Neuronal stem cell (in vitro differentiated cells): ENCODE data around the gene DNAJA3.

ENCODE experiments used
- DNase-seq: peaks from one replicate; pipeline ENCODE4 v3.0.0-alpha.2; 2013; ENCODE audit warnings: low spot score
- H2AFZ ChIP-seq: one replicate; pipeline ENCODE4 v1.6.1; 2013; ENCODE audit warnings: mild to moderate bottlenecking, low read length, inconsistent platforms
- H2AK5ac ChIP-seq: 2 replicates; pipeline ENCODE4 v1.6.1; 2013; ENCODE audit warnings: low read depth, mild to moderate bottlenecking, inconsistent platforms, low read length, moderate library complexity, mixed read lengths
- H2BK120ac ChIP-seq: 2 replicates; pipeline ENCODE4 v1.6.1; 2013; ENCODE audit warnings: low read depth, mild to moderate bottlenecking, inconsistent platforms, low read length, moderate library complexity, mixed read lengths
- H2BK12ac ChIP-seq: one replicate; pipeline ENCODE4 v1.6.1; 2013; ENCODE audit warnings: low read length, inconsistent platforms
- H2BK15ac ChIP-seq: 2 replicates; pipeline ENCODE4 v1.6.1; 2013; ENCODE audit warnings: mild to moderate bottlenecking, low read length, inconsistent platforms, mixed read lengths
- H2BK5ac ChIP-seq: one replicate; pipeline ENCODE4 v1.6.1; 2013; ENCODE audit warnings: inconsistent platforms, mild to moderate bottlenecking, low read length, moderate library complexity
- H3K14ac ChIP-seq: one replicate; pipeline ENCODE4 v1.6.1; 2013; ENCODE audit warnings: low read length, inconsistent platforms
- H3K18ac ChIP-seq: 2 replicates; pipeline ENCODE4 v1.6.1; 2013; ENCODE audit warnings: low read length, inconsistent platforms
- H3K23ac ChIP-seq: 2 replicates; pipeline ENCODE4 v1.6.1; 2013; ENCODE audit warnings: low read depth, mild to moderate bottlenecking, mixed read lengths, low read length, inconsistent platforms; ENCODE audit not compliant: poor library complexity
- H3K27ac ChIP-seq: replicated peaks from 3 replicates; pipeline ENCODE4 v1.5.1; 2013; ENCODE audit warnings: low read length, inconsistent platforms
- H3K27me3 ChIP-seq, 3 experiments: 2 replicates each; pipeline ENCODE4 v1.6.1; 2013; ENCODE audit warnings: low read length in 3 of 3, mild to moderate bottlenecking in 2 of 3, inconsistent platforms in 1 of 3, low read depth in 1 of 3, mixed read lengths in 1 of 3, moderate library complexity in 1 of 3; ENCODE audit not compliant: control insufficient read depth in 3 of 3, insufficient read depth in 3 of 3
- H3K36me3 ChIP-seq, 2 donors: replicated peaks in 1 of 2; 2 replicates each; pipeline ENCODE4 v1.6.1; 2013; ENCODE audit warnings: low read length in 2 of 2; ENCODE audit not compliant: control insufficient read depth in 2 of 2, insufficient read depth in 2 of 2
- H3K4ac ChIP-seq: 2 replicates; pipeline ENCODE4 v1.6.1; 2013; ENCODE audit warnings: inconsistent platforms, mild to moderate bottlenecking, low read length, moderate library complexity
- H3K4me1 ChIP-seq, 2 donors: 1 replicate in 1 of 2; 2 replicates in 1 of 2; pipeline ENCODE4 v1.6.1; 2013; ENCODE audit warnings: low read length in 2 of 2, low read depth in 1 of 2; ENCODE audit not compliant: control insufficient read depth in 2 of 2, insufficient read depth in 1 of 2
- H3K4me2 ChIP-seq: one replicate; pipeline ENCODE4 v1.6.1; 2013; ENCODE audit warnings: mild to moderate bottlenecking, low read length, inconsistent platforms; ENCODE audit not compliant: insufficient read depth, poor library complexity, severe bottlenecking
- H3K4me3 ChIP-seq, 2 donors: 2 replicates each; pipeline ENCODE4 v1.5.1; 2013; ENCODE audit warnings: low read length in 2 of 2, mild to moderate bottlenecking in 2 of 2, inconsistent platforms in 1 of 2, moderate library complexity in 1 of 2
- H3K79me1 ChIP-seq: one replicate; pipeline ENCODE4 v1.6.1; 2013; ENCODE audit warnings: low read depth, mild to moderate bottlenecking, inconsistent platforms, low read length, moderate library complexity
- H3K9ac ChIP-seq: one replicate; pipeline ENCODE4 v1.6.1; 2013; ENCODE audit warnings: mild to moderate bottlenecking, low read depth, low read length, inconsistent platforms; ENCODE audit not compliant: poor library complexity
- H3K9me3 ChIP-seq, 2 donors: replicated peaks in 1 of 2; 2 replicates each; pipeline versions ENCODE3 to v1.6.1; 2013; ENCODE audit warnings: low read length in 2 of 2, mild to moderate bottlenecking in 2 of 2, inconsistent platforms in 1 of 2, low read depth in 1 of 2, mixed read lengths in 1 of 2, moderate library complexity in 1 of 2; ENCODE audit not compliant: control insufficient read depth in 2 of 2, insufficient read depth in 1 of 2
- H4K8ac ChIP-seq: one replicate; pipeline ENCODE4 v1.6.1; 2013; ENCODE audit warnings: low read depth, mild to moderate bottlenecking, inconsistent platforms, low read length, moderate library complexity
- H4K91ac ChIP-seq: one replicate; pipeline ENCODE4 v1.6.1; 2013; ENCODE audit warnings: low read length, low read depth, mild to moderate bottlenecking, inconsistent platforms; ENCODE audit not compliant: poor library complexity
- WGBS, 2 donors: extraction: QIAGEN DNeasy Blood & Tissue Kit; methylation state at CpG; one replicate each; pipeline ENCODE4 v1.1.7; 2013; ENCODE audit warnings: missing lambda C conversion rate in 2 of 2, mixed read lengths in 1 of 2; ENCODE audit not compliant: insufficient read length in 2 of 2, insufficient replicate concordance in 1 of 2; ENCODE audit errors: extremely low coverage in 2 of 2; 5-methylcytosine and 5-hydroxymethylcytosine counted together

DNAJA3 gene

DNA sequence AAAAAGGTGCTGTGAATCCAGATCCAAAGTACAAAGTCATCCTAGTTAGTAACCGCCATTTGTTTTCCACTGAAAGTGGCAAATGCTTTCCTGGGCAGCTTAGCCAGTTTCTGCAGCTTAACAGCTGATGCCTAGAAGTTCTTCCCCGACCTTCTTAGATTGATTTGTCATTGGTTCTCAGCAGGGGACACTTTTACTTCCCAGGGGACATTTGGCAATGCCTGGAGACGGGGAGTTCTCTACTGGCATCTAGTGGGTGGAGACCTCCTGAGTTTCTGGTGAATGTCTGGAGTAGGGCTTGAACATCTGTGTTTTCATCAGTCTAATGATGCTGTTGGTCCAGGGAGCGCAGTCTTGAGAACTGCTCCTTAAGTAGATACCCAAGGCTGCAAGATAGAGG, 7.6 kb downstream of the DNAJA3 start:
- DNase-seq, result no peak
- H3K14ac ChIP-seq, result no peak overlapping the region
- H3K9ac ChIP-seq, result no peak overlapping the region
- no peaks in the 10 kb centered on the region for H3K4me1 ChIP-seq
- no peak overlapping the region for H2BK15ac ChIP-seq
- no peak overlapping the region for H2BK12ac ChIP-seq
- H3K18ac ChIP-seq, result no peak overlapping the region
- H4K8ac ChIP-seq, result no peak overlapping the region
- H3K27ac ChIP-seq, result no peak overlapping the region
- H2BK5ac ChIP-seq, result no peak overlapping the region
- H3K4me3 ChIP-seq, result no peak overlapping the region
- peaks cover 24 to 78% of the 10 kb centered on the region in 2 donors for H3K36me3 ChIP-seq
- H2AK5ac ChIP-seq, result no peak overlapping the region
- H2AFZ ChIP-seq, result no peak overlapping the region
- H3K4me2 ChIP-seq, result no peak overlapping the region
- H3K23ac ChIP-seq, result no peak overlapping the region
- no peak overlapping the region for H3K4ac ChIP-seq
- H3K79me1 ChIP-seq, result peaks cover 2% of the 10 kb centered on the region
- H4K91ac ChIP-seq, result no peak overlapping the region
- H3K9me3 ChIP-seq, result no peaks in the 10 kb centered on the region
- no peaks in the 10 kb centered on the region for H3K27me3 ChIP-seq
- no peak overlapping the region for H2BK120ac ChIP-seq
- no CpG with 5 or more reads among the region's 4 CpGs for WGBS, 2 donors

DNA sequence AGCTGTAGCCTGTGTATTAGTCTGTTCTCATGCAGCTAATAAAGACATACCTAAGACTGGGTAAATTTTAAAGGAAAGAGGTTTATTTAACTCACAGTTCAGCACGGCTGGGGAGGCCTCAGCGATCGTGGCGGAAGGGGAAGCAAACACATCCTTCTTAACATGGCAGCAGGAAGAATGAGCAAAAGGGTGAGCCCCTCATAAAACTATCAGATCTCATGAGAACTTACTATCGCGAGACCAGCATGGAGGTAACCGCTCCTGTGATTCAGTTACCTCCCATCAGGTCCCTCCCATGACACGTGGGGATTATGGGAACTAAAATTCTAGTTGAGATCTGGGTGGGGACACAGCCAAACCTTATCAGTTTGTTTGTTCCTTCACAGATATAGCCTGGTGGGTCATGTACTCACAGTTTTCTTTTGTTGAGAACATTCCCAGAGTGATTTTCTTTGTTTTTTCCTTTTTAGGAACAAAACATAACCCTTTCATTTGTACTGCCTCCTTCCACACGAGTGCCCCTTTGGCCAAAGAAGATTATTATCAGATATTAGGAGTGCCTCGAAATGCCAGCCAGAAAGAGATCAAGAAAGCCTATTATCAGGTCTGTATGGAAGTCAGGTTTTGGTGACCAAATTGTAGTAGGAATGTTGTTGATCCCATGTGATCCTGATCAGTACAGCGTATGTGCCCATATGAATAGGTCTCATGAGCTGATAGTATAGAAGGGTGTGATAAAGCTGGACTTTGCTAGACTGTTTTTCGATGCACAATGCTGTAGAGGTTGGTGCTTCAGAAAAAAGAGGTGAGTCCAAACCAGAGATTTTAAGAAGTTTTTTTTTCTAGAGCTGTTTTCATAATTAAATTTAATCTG, 8.5 kb downstream of the DNAJA3 start:
- Histone ChIP-seq H3K4ac (no peak overlapping the region), H2BK120ac (no peak overlapping the region), H4K8ac (no peak overlapping the region), H2AFZ (no peak overlapping the region), H2BK15ac (no peak overlapping the region), H3K14ac (no peak overlapping the region), H3K9me3 (no peaks in the 10 kb centered on the region), H3K4me2 (no peak overlapping the region), H2BK12ac (no peak overlapping the region), H2AK5ac (no peak overlapping the region), H3K36me3 (peaks cover 23 to 83% of the 10 kb centered on the region in 2 donors), H4K91ac (no peak overlapping the region), H3K79me1 (no peaks in the 10 kb centered on the region), H3K9ac (no peak overlapping the region), H2BK5ac (no peak overlapping the region), H3K18ac (no peak overlapping the region), H3K27me3 (no peaks in the 10 kb centered on the region), H3K4me1 (no peaks in the 10 kb centered on the region), H3K27ac (no peak overlapping the region), H3K23ac (no peak overlapping the region), H3K4me3 (no peak overlapping the region)
- no CpG with 5 or more reads among the region's 12 CpGs for WGBS, 2 donors
- DNase-seq, result no peak

DNA sequence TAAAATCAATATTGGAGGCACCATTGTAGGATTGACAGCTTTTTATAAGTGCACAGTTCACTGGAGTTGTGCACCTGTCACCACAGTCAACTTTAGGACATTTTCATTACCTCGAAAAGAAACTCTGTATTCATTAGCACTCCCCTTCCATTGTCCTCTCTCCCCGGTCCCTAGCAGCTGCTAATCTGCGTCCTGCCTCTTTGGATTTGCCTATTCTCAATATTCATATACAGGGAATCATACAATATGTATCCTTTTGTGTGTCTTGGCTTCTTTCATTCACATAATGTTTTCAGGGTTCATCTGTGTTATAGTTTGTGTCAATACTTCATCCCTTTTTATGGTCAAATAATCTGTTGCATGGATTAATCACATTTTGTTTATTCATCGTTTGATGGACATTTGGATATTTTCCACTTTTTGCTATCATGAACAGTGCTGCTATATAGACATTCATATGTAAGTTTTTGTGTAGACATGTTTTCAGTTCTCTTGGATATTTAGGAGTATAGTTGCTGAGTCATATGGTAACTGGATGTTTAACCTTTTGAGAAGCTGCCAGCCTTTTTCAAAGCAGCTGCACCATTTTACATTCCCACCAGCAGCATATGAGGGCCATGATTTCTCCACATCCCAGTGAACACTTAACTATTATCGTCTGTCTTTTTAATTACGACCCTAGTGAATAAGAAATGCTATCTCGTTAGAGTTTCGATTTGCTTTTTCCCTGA, 9.8 kb downstream of the DNAJA3 start:
- WGBS, 2 donors, result no CpG with 5 or more reads among the region's 8 CpGs
- Histone ChIP-seq H3K4me2 (no peak overlapping the region), H3K27ac (no peak overlapping the region)

DNA sequence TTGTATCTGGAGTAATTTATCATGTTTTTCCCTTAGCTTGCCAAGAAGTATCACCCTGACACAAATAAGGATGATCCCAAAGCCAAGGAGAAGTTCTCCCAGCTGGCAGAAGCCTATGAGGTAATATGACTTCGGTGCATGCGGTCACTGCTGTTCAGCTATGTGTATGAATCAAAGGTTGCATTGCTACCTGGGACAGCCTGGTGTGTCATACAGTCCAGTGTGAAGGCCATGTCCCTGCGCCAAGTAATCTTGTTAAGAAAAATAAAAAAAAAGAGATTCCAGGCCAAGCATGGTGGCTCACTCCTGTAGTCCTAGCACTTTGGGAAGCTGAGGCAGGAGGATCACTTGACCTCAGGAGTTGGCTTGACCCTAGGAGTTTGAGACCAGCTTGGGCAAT, 11.7 kb downstream of the DNAJA3 start:
- Histone ChIP-seq H3K14ac (no peak overlapping the region), H3K4me2 (no peak overlapping the region), H3K18ac (no peak overlapping the region), H2BK15ac (no peak overlapping the region), H3K23ac (no peak overlapping the region), H3K27ac (no peak overlapping the region), H3K79me1 (no peaks in the 10 kb centered on the region), H3K4ac (no peak overlapping the region), H2BK120ac (no peak overlapping the region), H3K9ac (no peak overlapping the region), H2AK5ac (no peak overlapping the region), H2BK12ac (no peak overlapping the region), H3K36me3 (peaks cover 33 to 91% of the 10 kb centered on the region in 2 donors), H2AFZ (no peak overlapping the region), H4K8ac (no peak overlapping the region), H3K4me1 (no peaks in the 10 kb centered on the region), H3K27me3 (no peaks in the 10 kb centered on the region), H3K4me3 (no peak overlapping the region), H2BK5ac (no peak overlapping the region), H3K9me3 (no peaks in the 10 kb centered on the region), H4K91ac (no peak overlapping the region)
- WGBS, 2 donors, result no CpG with 5 or more reads among the region's 3 CpGs
- DNase-seq, result no peak

More for the DNA sequence above, 9.8 kb downstream of the DNAJA3 start:
- no peak overlapping the region for H3K4me3 ChIP-seq
- no peak overlapping the region for H3K23ac ChIP-seq
- no peak overlapping the region for H2BK120ac ChIP-seq
- no peak overlapping the region for H3K9ac ChIP-seq
- H4K91ac ChIP-seq, result no peak overlapping the region
- H3K36me3 ChIP-seq, result peaks cover 25 to 87% of the 10 kb centered on the region in 2 donors
- no peak overlapping the region for H4K8ac ChIP-seq
- no peak overlapping the region for H2AFZ ChIP-seq
- no peak for DNase-seq
- H3K79me1 ChIP-seq, result no peaks in the 10 kb centered on the region
- H3K4me1 ChIP-seq, result no peaks in the 10 kb centered on the region
- H3K14ac ChIP-seq, result no peak overlapping the region
- no peak overlapping the region for H2AK5ac ChIP-seq
- H2BK12ac ChIP-seq, result no peak overlapping the region
- no peak overlapping the region for H3K18ac ChIP-seq
- no peak overlapping the region for H3K4ac ChIP-seq
- H2BK15ac ChIP-seq, result no peak overlapping the region
- no peak overlapping the region for H2BK5ac ChIP-seq
- H3K27me3 ChIP-seq, result no peaks in the 10 kb centered on the region
- no peaks in the 10 kb centered on the region for H3K9me3 ChIP-seq
